Amygdala (tissue), 56 donors: Measurements from ENCODE around the gene MRPS34.
A peak's percentile ranks its signal among the peaks of the same experiment; 100 is the strongest.

Experiments
- DNase-seq, 56 donors: peaks; one replicate each; lab custom pipeline; 2025; lab: John Stamatoyannopoulos, UW

MRPS34 gene

GRCh38 chr16:1732551-1732987 is 40.4 kb downstream of the MRPS34 start:
- peak in 4 of 56 donors; percentile 19 to 35 (median 27) for DNase-seq

- no peak for DNase-seq
Measured at GRCh38 chr16:1732071-1732470, 40.9 kb downstream of the MRPS34 start.

DNA sequence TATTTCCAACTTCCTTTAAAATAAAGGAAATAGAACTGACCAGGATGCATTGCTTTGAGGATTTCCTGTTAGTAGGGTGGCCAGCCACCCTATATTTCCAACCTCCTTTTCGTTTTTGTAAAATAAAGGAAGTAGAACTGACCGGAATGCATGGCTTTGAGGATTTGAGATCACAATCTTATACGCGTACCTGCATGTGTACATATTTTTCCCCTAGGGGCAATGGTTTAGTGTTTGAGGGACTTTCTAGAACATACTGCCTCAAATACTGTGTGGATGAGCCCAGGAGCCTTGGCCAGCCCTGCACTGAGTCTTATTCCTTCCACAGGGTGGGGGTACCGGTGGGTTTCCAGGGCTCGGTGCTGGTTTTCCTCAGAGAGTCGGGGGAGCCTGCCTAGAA is 41.3 kb downstream of the MRPS34 start:
- no peak for DNase-seq

GRCh38 chr16:1731073-1731472 is 41.9 kb downstream of the MRPS34 start:
- no peak for DNase-seq

GRCh38 chr16:1729445-1729844 is 43.5 kb downstream of the MRPS34 start:
- DNase-seq = no peak

- DNase-seq = no peak
Measured at GRCh38 chr16:1729026-1729425, 43.9 kb downstream of the MRPS34 start.

DNA sequence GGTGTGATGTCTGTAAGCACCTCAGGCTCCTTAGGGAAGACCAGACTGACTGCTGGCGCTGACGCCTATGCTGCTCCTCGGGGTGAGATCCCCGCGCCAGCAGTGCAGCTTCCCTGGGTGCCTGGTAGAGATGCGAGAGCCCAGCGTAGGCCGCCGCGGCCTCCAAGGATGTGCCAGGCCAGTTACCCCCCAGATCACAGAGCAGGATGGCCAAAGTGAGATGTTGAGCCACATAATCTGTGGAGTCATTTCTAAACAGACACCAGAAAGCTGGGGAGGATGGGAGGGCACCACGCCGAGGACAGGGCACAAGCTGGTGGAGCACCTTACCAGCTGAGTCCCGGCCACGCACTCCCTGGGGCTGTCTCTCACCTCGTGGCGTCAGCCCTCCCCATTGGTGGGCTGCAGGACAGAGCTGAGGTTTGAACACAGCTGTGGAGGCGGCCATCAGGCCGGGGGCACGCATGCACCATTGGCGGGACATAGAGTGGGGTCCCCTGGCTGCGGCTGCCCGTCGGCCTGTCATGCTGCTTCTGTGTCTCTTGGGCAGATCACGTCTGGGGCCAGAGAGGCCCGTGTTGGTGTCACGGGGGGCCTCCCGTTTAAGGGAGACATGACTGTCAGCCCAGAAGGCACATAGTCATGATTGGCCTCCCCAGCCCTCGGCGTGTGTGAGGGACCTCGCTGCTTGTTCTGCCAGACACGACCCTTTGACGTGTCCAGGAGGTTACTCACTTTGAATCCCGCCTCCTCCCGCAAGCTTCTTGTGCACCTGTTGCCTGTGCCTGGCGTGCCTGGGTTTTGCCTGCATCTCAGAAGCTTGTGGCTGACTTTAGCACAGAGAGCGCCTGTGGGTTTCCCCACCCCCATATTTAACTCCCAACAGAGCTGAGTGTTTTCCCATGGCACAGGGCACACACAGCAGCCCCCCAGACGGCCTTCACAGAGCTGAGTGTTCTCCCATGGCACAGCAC is 45.0 kb downstream of the MRPS34 start:
- no peak for DNase-seq

- no peak for DNase-seq
Measured at GRCh38 chr16:1726661-1727502, 46.1 kb downstream of the MRPS34 start.

- DNase-seq = no peak
Measured at GRCh38 chr16:1724491-1724890, 48.4 kb downstream of the MRPS34 start.

DNA sequence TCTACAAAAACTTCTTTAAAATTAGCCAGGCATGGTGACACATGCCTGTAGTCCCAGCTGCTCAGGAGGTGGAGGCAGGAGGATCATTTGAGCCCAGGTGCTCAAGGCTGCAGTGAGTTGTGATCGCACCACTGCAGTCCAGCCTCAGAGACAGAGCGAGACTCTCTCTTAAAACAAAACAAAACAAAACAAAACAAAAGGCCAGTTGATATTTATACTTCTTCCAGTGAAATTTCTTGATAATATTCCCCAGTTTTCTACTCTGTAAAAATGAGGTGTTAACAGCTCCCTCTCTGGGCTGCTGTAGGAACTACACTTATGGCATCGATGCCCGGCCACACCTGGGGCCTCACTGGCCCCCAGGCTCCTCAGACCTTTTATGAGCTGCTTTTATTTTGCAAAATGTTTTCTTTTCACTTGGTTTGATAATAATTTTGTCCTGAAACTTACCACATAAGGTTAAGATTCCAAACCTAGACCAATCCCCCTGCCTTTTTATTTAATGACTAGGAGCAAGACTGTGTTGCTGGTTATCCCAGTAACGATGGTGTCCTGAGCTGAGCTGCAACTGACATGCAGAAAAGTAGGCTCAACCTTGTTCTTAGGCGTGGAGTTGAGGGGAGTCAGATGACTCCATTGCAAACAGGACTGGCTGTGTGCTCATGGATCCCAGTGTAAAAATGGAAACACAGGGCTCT is 49.3 kb downstream of the MRPS34 start:
- DNase-seq = peak in 20 of 56 donors; percentile 3 to 73 (median 26)
